Cortex of kidney (tissue), 1 donor: ENCODE measurements around the gene ATG3.
"Not testable (repeated sequence)": the region's sequence is repeated elsewhere in the genome, so short reads cannot be mapped to it uniquely, and the experiment has no call there.

Experiments
- DNase-seq: peaks from one replicate; lab custom pipeline; 2025; lab: John Stamatoyannopoulos, UW

Gene ATG3

DNA sequence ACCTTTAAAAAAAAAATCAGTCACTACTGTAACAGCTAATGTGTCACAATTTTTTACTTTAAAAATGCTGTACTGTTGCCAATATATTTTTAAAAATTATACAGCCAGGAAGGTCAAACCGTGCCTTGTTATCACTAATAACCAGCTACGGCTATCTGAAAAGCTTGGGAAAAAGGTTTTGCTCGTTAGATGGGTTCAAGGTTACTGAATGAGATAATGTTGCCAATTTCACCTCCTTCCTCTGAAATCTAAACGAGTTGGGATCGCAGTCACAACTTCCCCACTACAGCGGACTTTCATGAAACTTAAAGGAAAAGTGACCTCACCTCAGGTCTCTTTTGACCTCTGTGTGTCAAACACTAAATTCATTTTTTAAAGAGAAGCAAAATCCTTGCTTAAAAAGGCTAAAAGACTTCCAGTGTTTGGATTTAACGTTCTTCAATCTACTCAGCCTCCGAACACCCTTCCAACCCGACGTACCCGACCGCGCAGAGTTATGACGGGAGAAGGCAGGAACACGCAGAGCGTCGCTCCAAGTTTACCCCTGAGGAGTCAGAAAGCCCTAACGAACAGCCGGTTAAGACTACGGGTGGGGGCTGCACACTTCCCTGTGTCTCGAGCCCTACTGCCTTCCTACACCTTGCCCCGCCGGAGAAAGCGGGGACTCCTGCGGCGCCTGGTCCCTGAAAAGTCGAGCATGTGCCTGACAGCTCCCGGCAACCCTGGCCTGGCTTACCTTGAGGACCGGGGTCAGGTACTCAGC is 860 bp downstream of the ATG3 start:
- DNase-seq: no peak

GRCh38 chr3:112560307-112560706 is 1.5 kb downstream of the ATG3 start:
- DNase-seq: no peak

- DNase-seq: no peak
Measured at GRCh38 chr3:112557976-112558375, 3.8 kb downstream of the ATG3 start.

DNA sequence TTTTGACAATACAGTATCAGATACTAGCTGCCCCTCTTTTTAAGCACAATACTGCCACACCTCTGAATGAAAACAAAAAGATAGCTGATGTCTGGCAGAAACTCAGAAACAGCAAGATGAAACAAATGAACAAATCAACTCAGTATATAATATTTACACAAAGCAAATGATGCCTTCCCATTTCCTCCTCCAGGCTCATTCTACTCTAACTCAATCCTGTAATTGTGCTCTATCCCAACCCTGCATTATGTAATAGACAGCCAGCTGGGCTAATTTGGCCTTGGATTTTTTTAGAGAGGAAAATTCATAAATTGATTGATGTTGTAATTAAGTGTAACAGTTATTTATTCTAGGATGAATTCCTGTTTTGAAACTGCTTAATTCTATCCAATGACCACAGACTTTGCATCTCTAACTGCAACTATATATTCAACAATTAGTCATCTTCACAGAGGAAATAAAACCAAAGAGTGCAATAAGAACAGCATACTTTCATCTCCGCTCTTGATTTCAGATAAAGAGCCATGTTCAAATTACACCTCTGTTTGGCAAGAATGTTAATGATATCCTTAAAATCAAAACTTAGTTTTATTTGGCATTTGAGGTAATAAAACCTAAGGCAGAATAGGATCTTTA is 6.1 kb downstream of the ATG3 start:
- DNase-seq: no peak

DNA sequence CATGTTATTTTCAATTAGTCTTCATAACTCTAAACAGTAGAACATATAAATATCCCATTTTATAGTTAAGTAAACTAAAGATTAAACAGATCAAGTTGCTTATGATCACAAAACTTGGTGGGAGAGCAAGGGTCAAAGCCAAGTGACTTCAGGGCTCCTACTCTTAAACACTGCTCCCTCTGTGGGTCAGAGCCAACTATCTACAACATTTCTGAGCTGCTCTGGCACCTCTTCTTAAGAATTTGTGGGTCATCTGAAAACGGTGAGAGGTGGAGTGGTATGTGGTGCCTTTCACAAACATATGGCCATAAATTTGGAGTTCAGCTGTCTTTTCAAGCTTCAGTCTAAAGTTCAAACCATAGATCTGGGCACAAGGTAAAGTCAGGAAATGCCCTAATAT is 10.9 kb downstream of the ATG3 start:
- DNase-seq: no peak

DNA sequence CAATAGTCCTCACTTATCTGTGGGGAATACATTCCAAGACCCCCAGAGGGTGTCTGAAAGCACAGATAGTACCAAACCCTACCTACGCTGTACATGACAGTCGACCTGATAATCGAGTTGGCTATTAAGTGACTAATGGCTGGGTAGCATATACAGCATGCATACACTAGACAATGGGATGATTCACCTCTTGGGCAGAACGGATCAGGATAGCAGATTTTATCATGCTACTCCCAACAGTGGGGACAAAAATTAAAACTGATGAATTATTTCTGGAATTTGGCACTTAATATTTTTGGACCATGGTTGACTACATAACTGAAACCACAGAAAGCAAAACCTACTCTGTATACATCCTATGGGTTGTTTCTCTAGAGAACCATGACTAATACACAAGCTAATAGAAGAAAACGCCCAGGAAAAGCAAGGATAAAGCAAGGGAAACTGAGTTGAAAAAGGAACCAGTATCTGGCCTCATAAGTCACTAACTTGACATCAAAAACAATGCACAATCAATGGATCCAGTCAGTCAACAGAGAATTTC is 15.5 kb downstream of the ATG3 start:
- DNase-seq: no peak

DNA sequence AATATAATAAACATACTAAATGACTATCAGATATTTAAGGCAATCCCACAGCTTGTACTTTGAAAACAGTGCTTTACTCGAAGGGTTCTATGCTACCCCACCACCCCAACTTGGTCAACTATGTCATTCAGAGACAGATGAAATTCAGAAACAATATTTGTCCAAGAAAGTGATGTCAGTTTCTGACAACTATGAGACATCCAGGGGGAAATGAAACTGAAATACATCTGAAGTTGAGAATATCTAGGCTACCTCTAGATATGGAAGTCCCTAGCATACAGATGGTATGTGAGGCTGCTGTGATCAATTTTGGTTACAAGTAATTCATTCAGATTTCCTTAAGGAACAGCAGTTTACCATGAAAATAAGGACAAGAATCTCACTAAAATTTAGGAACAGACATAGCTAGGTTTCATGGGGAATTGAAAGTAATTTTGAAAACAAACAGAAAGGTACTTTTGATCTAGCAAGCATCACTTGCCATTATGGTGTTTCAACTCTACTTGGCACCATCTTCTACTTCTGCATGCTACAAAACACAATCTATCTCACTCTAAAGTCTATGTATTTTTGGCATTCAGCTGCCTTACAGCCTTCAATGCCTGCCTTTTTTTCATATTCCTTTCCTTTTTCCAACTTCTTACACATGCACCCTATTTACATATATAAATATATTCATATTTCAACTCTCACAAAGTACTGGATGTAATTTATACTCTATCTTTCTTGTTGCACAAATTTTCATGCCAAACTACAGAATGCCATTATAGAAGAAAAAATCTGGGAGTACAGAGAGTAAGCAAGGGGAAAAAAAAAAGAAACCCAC is 21.7 kb downstream of the ATG3 start:
- no peak for DNase-seq

GRCh38 chr3:112531358-112531781 is 30.4 kb downstream of the ATG3 start:
- DNase-seq: no peak

GRCh38 chr3:112530573-112530972 is 31.2 kb downstream of the ATG3 start:
- DNase-seq: no peak

GRCh38 chr3:112524127-112524526 is 37.6 kb downstream of the ATG3 start:
- not testable (repeated sequence) for DNase-seq

- DNase-seq: no peak
Measured at GRCh38 chr3:112519424-112520001, 42.2 kb downstream of the ATG3 start.

DNA sequence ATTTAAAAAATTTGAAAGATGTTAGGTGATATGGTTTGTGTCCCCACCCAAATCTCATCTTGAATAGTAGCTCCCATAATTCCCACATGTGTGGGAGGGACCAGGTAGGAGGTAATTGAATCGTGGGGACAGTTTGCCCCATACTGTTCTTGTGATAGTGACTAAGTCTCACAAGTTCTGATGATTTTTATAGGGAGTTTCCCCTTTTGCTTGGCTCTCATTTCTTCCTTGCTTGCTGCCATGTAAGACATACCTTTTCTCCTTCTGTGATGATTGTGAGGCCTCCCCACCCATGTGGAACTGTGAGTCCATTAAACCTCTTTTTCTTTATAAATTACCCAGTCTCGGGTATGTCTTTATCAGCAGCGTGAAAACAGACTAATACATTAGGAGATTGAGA is 42.8 kb downstream of the ATG3 start:
- not testable (repeated sequence) for DNase-seq

- DNase-seq: no peak
Measured at GRCh38 chr3:112514527-112515128, 47.1 kb downstream of the ATG3 start.

- no peak for DNase-seq
Measured at GRCh38 chr3:112512320-112512719, 49.4 kb downstream of the ATG3 start.

GRCh38 chr3:112508860-112509259 is 52.9 kb downstream of the ATG3 start:
- DNase-seq: no peak

DNA sequence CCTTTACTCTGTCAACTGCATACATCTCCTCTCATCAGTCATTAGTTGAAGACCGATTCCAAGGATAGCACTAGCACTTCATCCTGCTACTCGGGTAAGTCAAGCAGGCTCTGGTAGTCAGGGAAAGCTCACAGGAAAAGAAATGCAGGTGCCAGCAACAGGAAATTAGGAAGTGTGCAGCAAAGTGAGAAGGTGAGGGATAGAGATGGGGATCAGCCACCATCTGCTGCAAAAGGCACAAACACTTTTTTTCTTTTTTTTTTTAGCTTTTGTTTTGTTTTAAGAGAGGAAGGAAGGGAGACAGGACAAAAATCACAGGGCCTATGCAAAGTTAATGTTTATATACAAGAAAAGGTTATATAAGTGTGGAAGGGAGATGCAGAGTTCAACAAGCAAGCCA is 53.5 kb downstream of the ATG3 start:
- DNase-seq: no peak

- no peak for DNase-seq
Measured at GRCh38 chr3:112505907-112506306, 55.9 kb downstream of the ATG3 start.

DNA sequence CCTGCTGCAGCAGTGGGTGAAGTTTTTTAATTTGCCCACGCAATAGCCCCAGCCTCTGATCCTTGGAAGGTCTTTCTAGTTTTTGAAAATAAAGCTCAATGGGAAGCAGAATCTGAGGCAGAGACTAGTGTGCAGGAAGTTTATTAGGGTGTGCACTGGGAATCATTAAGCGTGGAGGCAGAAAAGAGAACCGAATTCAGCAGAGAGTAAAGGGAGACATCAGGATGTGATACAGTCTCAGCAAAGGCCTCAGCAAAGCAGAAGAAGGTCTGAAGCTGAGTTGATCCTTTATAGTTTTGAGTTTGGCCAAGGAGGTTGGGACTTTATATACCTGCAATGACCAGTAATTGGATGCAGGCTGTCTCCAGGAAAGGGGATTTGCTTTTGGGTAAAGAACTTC is 57.6 kb downstream of the ATG3 start:
- no peak for DNase-seq

DNA sequence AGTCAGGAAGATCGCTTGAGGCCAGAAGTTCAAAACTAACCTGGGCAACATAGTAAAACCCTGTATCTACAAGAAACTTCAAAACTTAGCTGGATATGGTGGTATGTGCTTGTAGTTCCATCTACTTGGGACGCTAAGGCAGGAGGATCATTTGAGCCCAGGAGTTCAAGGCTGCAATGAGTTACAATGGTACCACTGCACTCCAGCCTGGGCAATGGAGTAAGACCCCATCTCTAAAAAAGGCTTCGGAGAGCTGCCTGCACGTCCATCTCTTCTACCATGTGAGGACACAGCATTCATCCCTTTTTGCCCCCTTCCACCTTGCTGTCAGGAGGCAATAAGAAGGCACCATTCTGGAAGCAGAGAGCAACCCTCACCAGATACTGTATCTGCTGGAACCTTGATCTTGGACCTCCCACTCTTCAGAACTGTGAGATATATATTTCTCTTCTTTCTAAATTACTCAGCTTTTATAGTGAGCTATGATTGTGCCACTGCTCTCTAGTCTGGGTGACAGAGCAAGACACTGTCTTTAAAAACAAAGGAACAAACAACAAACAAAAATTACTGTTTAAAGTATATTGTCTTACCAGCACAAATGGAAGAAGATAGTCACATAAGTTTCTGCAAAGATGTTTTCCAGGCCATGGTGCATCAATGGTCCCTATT is 58.3 kb downstream of the ATG3 start:
- DNase-seq: no peak

- no peak for DNase-seq
Measured at GRCh38 chr3:112500621-112501020, 61.1 kb downstream of the ATG3 start.
